ENCODE measurements around the gene VARS2.
"Not testable (repeated sequence)": the region's sequence is repeated elsewhere in the genome, so short reads cannot be mapped to it uniquely, and the experiment has no call there.

VARS2 gene

DNA sequence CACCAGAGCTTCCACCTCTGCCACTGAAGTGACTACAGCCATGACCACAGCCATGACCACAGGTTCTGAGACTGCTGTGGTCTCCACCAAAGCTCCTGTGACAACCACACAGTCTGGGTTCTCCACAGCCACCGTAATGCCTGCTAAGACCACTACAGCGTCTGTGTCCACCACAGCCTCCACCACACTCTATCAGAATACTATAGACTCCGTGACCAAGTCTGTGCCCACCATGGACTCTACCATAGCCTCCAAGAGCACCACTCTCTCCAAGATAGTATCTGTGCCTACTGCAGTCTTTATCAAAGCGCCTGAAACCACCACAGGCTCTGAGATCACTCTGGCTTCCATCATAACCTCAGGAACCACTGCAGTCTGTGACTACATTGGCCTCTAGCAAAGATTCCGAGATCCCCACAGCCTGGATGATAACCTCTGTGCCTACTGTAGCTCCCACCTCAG lies 51.1 kb downstream of the VARS2 start:
- H3K27ac ChIP-seq, result no peak overlapping the region
- no peak for TF ChIP-seq CTCF (conservative IDR thresholded peaks at IDR 0.05)

GRCh38 chr6:30966154-30966553 lies 52.1 kb downstream of the VARS2 start:
- H3K27ac ChIP-seq, result no peak overlapping the region
- TF ChIP-seq CTCF (conservative IDR thresholded peaks at IDR 0.05), result no peak

- H3K27ac ChIP-seq, result not testable (repeated sequence)
Observed at GRCh38 chr6:30969171-30969570, 55.1 kb downstream of the VARS2 start.

DNA sequence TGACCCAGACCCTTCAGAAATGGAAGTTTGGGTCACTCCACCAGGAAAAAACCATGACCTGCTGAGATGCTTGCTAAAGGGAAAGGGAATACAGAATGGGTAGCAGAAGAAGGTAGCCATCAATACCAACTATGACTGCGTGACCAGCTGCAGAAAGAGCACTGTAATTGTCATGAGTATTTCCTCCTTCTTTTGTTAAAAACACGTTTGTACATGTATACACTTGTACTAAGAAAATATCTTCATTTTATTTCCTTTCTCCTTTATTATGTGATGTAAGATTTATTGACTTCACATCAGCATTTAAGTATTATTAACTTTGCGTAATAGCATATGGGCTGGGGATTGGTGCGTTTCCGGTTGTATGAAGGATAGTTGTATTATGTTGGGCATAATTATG lies 56.9 kb downstream of the VARS2 start:
- no peak overlapping the region for H3K27ac ChIP-seq
- no peak for TF ChIP-seq CTCF (conservative IDR thresholded peaks at IDR 0.05)

- no peak overlapping the region for H3K27ac ChIP-seq
Observed at GRCh38 chr6:30972816-30973215, 58.8 kb downstream of the VARS2 start.

GRCh38 chr6:30974490-30975252 lies 60.6 kb downstream of the VARS2 start:
- H3K27ac ChIP-seq, result no peak overlapping the region
- TF ChIP-seq CTCF (conservative IDR thresholded peaks at IDR 0.05), result no peak

More at GRCh38 chr6:30972816-30973215, 58.8 kb downstream of the VARS2 start:
- no peak for TF ChIP-seq CTCF (conservative IDR thresholded peaks at IDR 0.05)
